ENCODE results near the gene ATP5MC3.

ATP5MC3 gene

DNA sequence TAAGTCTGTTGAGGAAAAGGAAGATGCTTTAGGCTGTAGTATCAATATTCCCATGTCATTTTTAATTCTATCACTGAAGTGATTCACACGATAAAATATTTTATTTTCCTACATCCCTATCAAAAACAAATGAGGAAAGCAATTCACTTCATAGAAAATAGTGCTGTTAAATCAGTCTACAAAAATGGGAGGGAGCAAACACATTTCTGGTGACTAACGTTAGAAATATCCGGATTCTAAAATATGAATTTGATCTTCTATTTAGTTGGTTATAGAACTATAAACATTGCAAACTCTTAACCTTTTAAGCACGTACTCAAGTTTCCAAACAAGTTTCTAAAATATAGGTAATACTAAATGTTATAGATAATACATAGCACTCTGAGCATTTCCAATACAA, 34.3 kb downstream of the ATP5MC3 start:
- no CpG with 5 or more reads among the region's 4 CpGs for WGBS, 2 experiments (ENCODE audit: insufficient coverage in 2 of 2)
- Histone ChIP-seq H3K4me3 (ENCODE audit: extremely low read depth, insufficient read depth, low read length, poor library complexity, severe bottlenecking) (no peak overlapping the region), H3K36me3 (ENCODE audit: control insufficient read depth, insufficient read depth, low read length) (peaks cover 53% of the 10 kb centered on the region), H3K4me1 (ENCODE audit: control insufficient read depth, insufficient read depth, low read length, poor library complexity, severe bottlenecking) (peaks cover 4% of the 10 kb centered on the region), H3K27ac (ENCODE audit: low read depth, low read length, severe bottlenecking) (no peak overlapping the region), H3K9me3 (ENCODE audit: control insufficient read depth, low read length) (no peaks in the 10 kb centered on the region)

DNA sequence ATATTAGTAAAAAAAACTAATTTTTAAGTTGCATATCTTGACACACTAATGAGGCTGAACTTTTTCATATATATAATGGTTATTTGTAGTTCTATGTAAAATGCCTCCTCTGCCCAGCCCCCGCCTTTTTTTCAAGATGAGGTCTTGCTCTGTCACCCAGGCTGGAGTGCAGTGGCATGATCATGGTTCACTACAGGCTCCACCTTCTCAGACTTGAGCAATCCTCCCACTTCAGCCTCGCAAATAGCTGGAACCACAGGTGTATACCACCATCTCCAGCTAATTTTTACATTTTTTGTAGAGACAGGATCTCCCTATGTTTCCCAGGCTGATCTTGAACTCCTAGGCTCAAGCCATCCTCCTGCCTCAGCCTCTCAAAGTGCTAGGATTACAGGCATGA, 37.8 kb downstream of the ATP5MC3 start:
- Histone ChIP-seq H3K4me3 (ENCODE audit: extremely low read depth, insufficient read depth, low read length, poor library complexity, severe bottlenecking) (no peak overlapping the region), H3K9me3 (ENCODE audit: control insufficient read depth, low read length) (no peaks in the 10 kb centered on the region), H3K4me1 (ENCODE audit: control insufficient read depth, insufficient read depth, low read length, poor library complexity, severe bottlenecking) (no peaks in the 10 kb centered on the region), H3K36me3 (ENCODE audit: control insufficient read depth, insufficient read depth, low read length) (peaks cover 37% of the 10 kb centered on the region), H3K27ac (ENCODE audit: low read depth, low read length, severe bottlenecking) (no peak overlapping the region)
- 60 to 97% methylated on average over 1 to 2 of the region's 2 CpGs for WGBS, 2 experiments (ENCODE audit: insufficient coverage in 2 of 2)

DNA sequence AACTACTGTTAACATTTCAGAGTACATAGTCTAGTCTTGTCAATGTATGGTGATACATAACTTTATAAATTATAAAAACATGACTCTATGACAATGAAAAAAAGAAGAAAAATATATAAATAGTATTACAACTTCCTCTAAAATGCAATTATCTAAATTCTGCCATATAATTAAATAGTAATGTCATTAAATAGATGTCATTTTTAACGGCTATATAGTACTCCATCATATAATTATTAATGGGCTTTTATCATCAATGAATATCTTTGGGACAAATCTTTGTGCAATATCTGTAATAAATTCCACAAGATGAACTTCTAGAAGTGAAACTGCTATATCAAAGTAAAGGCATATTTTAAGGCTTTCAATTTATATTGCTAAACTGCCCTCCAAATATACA, 38.3 kb downstream of the ATP5MC3 start:
- peaks cover 42% of the 10 kb centered on the region for H3K36me3 ChIP-seq (ENCODE audit: control insufficient read depth, insufficient read depth, low read length)
- H3K4me3 ChIP-seq (ENCODE audit: extremely low read depth, insufficient read depth, low read length, poor library complexity, severe bottlenecking) = no peak overlapping the region
- no peaks in the 10 kb centered on the region for H3K9me3 ChIP-seq (ENCODE audit: control insufficient read depth, low read length)
- no CpG with 5 or more reads among the region's 1 CpG for WGBS, 2 experiments (ENCODE audit: insufficient coverage in 2 of 2)
- H3K4me1 ChIP-seq (ENCODE audit: control insufficient read depth, insufficient read depth, low read length, poor library complexity, severe bottlenecking) = no peaks in the 10 kb centered on the region
- H3K27ac ChIP-seq (ENCODE audit: low read depth, low read length, severe bottlenecking) = no peak overlapping the region

DNA sequence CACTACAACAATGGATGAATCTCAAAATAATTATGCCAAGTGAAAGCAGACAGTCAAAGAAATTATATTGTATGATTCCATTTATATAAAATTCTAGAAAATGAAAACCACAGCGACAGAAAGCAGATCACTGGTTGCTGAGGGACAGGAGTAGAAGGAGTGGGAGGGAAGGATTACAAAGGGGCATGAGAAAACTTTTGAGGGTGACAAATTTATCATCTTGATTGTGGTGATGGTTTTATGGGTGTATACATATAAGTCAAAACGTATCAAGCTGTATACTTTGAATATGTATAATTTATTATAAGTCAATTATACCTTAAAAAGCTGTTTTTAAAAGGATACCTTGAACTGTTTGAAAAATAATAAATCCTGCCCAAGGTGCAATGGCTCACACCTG, 41.2 kb downstream of the ATP5MC3 start:
- Histone ChIP-seq H3K36me3 (ENCODE audit: control insufficient read depth, insufficient read depth, low read length) (peaks cover 48% of the 10 kb centered on the region), H3K4me1 (ENCODE audit: control insufficient read depth, insufficient read depth, low read length, poor library complexity, severe bottlenecking) (no peaks in the 10 kb centered on the region), H3K27ac (ENCODE audit: low read depth, low read length, severe bottlenecking) (no peak overlapping the region), H3K4me3 (ENCODE audit: extremely low read depth, insufficient read depth, low read length, poor library complexity, severe bottlenecking) (no peak overlapping the region), H3K9me3 (ENCODE audit: control insufficient read depth, low read length) (no peaks in the 10 kb centered on the region)
- WGBS, 2 experiments (ENCODE audit: insufficient coverage in 2 of 2) = no CpG with 5 or more reads among the region's 2 CpGs

DNA sequence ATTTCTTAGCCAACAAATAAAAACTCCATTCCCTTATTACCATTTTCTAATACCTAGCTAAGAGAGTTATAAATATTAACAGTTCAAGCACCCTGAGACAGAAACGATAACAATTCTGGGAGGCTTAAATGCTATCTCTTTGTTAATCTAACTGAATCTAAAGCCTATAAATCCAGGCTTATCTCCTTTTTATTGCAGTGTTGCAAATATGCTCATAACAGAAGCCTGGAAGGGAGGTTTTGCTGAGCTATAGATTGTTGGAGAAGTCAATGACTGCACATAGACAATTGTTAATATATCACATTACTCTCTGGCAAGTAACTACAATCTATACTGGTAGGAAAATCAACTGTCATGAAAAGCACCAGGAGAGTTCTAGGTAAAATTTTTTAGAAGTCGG, 43.7 kb downstream of the ATP5MC3 start:
- H3K9me3 ChIP-seq (ENCODE audit: control insufficient read depth, low read length) = no peaks in the 10 kb centered on the region
- H3K4me3 ChIP-seq (ENCODE audit: extremely low read depth, insufficient read depth, low read length, poor library complexity, severe bottlenecking) = no peak overlapping the region
- 100% methylated on average over 1 of the region's 2 CpGs; no CpG with 5 or more reads in 1 of the 2 experiments for WGBS, 2 experiments (ENCODE audit: insufficient coverage in 2 of 2)
- H3K4me1 ChIP-seq (ENCODE audit: control insufficient read depth, insufficient read depth, low read length, poor library complexity, severe bottlenecking) = no peaks in the 10 kb centered on the region
- H3K27ac ChIP-seq (ENCODE audit: low read depth, low read length, severe bottlenecking) = no peak overlapping the region
- H3K36me3 ChIP-seq (ENCODE audit: control insufficient read depth, insufficient read depth, low read length) = peaks cover 58% of the 10 kb centered on the region

DNA sequence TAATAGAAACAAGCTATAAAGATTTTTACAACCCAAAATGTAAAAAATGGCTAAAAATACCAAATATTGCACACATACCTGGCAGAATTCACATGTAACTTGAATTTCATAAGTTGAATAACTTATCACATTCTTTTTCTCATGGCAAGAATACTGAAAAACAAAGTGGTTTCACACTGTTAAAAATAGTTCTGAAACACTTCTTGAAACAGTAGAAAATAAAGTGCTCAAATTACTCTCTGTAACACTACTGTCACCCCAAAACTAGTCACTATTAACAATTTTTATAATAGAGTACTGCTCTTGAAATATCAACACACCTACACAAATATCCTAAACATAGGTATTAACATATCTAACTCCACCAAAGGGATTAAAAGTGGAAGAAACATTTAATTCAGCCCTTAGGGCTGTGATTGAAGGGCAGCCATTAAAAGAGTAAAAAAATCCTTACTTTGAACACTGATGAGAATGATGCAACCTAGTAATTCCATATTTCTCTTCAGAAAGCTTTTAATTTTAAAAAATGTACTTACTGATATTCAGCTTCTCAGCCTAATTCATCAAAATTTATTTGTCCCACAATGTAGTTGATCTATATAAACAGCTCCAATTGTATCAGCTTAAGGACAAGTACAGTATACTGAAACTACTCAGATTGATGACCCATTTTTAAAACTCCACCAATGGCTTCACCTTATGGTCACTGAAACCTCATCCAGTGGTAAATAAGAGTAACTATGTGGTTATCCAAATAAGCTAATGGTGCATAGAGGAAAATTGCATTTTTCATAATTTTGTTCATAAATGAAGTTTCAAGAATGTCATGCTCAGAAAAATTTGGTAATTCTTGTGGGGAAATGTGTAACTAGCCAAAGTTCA, 44.9 kb downstream of the ATP5MC3 start:
- no peaks in the 10 kb centered on the region for H3K9me3 ChIP-seq (ENCODE audit: control insufficient read depth, low read length)
- no peak overlapping the region for H3K27ac ChIP-seq (ENCODE audit: low read depth, low read length, severe bottlenecking)
- H3K4me3 ChIP-seq (ENCODE audit: extremely low read depth, insufficient read depth, low read length, poor library complexity, severe bottlenecking) = no peak overlapping the region
- peaks cover 53% of the 10 kb centered on the region for H3K36me3 ChIP-seq (ENCODE audit: control insufficient read depth, insufficient read depth, low read length)
- H3K4me1 ChIP-seq (ENCODE audit: control insufficient read depth, insufficient read depth, low read length, poor library complexity, severe bottlenecking) = no peaks in the 10 kb centered on the region

DNA sequence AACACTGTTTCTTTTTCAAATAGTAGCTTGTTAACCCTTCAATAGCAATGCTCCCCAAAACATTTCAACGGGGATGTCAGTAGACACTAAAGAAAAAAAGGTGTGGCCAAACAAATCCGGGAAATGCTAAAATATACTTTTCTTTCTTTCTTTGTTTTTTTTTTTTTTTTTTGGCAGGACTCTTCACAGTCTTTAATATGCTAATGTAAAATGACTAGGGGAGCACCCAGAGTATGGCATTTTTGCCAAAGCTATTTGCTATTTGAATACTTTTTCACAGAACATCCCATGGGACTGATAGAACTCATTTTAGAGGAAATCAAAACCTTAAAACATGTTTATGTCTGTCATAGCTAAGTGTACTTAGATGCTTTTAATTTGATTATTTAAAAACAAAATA, 45.6 kb downstream of the ATP5MC3 start:
- no peak overlapping the region for H3K27ac ChIP-seq (ENCODE audit: low read depth, low read length, severe bottlenecking)
- no peak overlapping the region for H3K4me3 ChIP-seq (ENCODE audit: extremely low read depth, insufficient read depth, low read length, poor library complexity, severe bottlenecking)
- peaks cover 58% of the 10 kb centered on the region for H3K36me3 ChIP-seq (ENCODE audit: control insufficient read depth, insufficient read depth, low read length)
- 86% methylated on average over 1 of the region's 2 CpGs; no CpG with 5 or more reads in 1 of the 2 experiments for WGBS, 2 experiments (ENCODE audit: insufficient coverage in 2 of 2)
- no peaks in the 10 kb centered on the region for H3K4me1 ChIP-seq (ENCODE audit: control insufficient read depth, insufficient read depth, low read length, poor library complexity, severe bottlenecking)
- no peaks in the 10 kb centered on the region for H3K9me3 ChIP-seq (ENCODE audit: control insufficient read depth, low read length)

DNA sequence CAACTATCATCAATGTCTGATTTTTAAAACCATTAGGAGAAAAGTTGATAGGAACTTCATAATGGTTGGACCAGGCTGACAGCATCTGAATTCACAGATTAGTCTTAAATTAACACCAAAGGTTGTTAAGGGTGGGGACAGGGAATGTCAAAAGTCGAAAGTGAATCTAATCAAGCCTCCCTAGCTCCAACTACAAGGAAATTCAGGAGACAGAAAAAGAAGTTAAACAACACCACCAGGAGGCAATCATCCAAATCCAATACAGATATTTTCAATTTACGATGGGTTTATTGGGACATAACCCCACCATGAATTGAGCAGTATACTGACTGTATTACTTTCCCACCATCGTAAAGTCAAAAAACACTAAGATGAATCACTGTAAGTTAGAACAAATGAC, 46.3 kb downstream of the ATP5MC3 start:
- 83 to 100% methylated on average over 1 to 2 of the region's 3 CpGs for WGBS, 2 experiments (ENCODE audit: insufficient coverage in 2 of 2)
- H3K9me3 ChIP-seq (ENCODE audit: control insufficient read depth, low read length) = no peaks in the 10 kb centered on the region
- no peak overlapping the region for H3K4me3 ChIP-seq (ENCODE audit: extremely low read depth, insufficient read depth, low read length, poor library complexity, severe bottlenecking)
- H3K27ac ChIP-seq (ENCODE audit: low read depth, low read length, severe bottlenecking) = no peak overlapping the region
- H3K36me3 ChIP-seq (ENCODE audit: control insufficient read depth, insufficient read depth, low read length) = peaks cover 59% of the 10 kb centered on the region
- no peaks in the 10 kb centered on the region for H3K4me1 ChIP-seq (ENCODE audit: control insufficient read depth, insufficient read depth, low read length, poor library complexity, severe bottlenecking)

DNA sequence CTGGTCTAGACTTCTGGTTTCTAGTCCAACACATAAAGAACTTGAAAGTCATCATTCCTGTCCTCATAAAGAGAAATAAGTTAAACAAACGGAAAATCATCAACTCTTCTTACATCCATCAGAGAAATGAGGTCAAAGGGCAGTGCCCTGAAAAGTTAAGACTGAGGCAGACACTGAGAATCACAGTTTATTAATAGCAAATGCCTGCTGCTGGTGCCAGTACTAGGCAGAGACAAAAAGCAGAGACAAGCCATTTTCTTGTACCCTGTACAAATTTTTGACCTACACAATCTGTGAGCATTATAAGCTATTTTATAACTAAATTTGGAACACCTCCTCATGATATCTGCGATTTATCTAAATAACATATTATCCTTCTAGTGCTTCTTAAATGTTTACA, 50.3 kb downstream of the ATP5MC3 start:
- Histone ChIP-seq H3K27ac (ENCODE audit: low read depth, low read length, severe bottlenecking) (no peak overlapping the region), H3K36me3 (ENCODE audit: control insufficient read depth, insufficient read depth, low read length) (peaks cover 59% of the 10 kb centered on the region), H3K9me3 (ENCODE audit: control insufficient read depth, low read length) (no peaks in the 10 kb centered on the region), H3K4me1 (ENCODE audit: control insufficient read depth, insufficient read depth, low read length, poor library complexity, severe bottlenecking) (no peaks in the 10 kb centered on the region), H3K4me3 (ENCODE audit: extremely low read depth, insufficient read depth, low read length, poor library complexity, severe bottlenecking) (no peak overlapping the region)
- 80% methylated on average over 1 of the region's 2 CpGs; no CpG with 5 or more reads in 1 of the 2 experiments for WGBS, 2 experiments (ENCODE audit: insufficient coverage in 2 of 2)

DNA sequence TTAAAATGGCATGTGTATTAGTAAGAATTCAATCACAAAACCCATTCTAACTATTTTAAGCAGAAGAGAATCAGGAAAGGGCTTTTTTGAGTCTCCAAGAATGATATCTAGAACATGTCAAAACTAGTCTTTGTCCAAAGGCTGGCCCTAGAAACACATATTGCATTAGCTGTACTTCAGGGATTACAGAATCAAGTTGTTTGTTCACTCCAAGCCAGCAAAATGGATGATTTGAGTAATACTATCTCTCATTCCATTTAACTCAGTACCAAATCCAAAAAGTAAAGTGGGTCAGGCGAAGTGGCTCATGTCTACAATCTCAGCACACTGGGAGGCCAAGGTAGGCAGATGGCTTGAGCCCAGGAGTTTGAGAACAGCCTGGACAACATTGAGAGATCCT, 54.8 kb downstream of the ATP5MC3 start:
- Histone ChIP-seq H3K9me3 (ENCODE audit: control insufficient read depth, low read length) (no peaks in the 10 kb centered on the region), H3K36me3 (ENCODE audit: control insufficient read depth, insufficient read depth, low read length) (peaks cover 42% of the 10 kb centered on the region), H3K27ac (ENCODE audit: low read depth, low read length, severe bottlenecking) (no peak overlapping the region), H3K4me3 (ENCODE audit: extremely low read depth, insufficient read depth, low read length, poor library complexity, severe bottlenecking) (no peak overlapping the region), H3K4me1 (ENCODE audit: control insufficient read depth, insufficient read depth, low read length, poor library complexity, severe bottlenecking) (no peaks in the 10 kb centered on the region)
- 100% methylated on average over 1 of the region's 1 CpG; no CpG with 5 or more reads in 1 of the 2 experiments for WGBS, 2 experiments (ENCODE audit: insufficient coverage in 2 of 2)
